ENCODE data around the gene DCTD.
"Not testable (repeated sequence)": the region's sequence is repeated elsewhere in the genome, so short reads cannot be mapped to it uniquely, and the experiment has no call there.

DCTD gene

DNA sequence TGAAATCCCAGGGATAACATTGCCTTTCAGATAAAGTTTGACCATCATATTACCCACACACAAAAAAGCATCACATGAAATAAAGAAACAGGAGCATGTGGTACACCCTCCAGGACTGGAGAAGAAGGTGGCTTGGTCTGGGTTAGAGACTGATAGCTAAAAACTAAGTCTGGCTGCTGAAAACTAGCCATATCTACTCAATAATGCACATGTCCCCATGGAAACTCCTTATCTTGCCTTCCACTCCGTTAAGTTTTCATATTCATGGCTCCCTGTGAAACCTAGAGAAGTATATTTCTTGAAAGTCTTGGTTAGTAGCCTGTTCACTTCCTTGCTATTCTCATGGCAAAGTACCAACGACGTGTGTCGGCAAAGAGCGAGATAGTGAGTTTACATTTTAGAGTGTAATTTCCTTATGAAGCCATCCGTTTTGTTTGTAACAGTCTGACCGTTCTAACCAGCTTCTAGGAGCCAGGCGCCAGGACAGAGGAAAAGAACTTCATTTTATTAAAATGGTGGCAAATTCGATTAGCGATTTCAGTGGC, 6.7 kb upstream of the DCTD start:
- no peak for DNase-seq
- in situ Hi-C loops (cut with MboI; ENCODE audit: low pct_unique_long_range_greater_than_20kb, low sequenced_read_pairs) = no loop called here

DNA sequence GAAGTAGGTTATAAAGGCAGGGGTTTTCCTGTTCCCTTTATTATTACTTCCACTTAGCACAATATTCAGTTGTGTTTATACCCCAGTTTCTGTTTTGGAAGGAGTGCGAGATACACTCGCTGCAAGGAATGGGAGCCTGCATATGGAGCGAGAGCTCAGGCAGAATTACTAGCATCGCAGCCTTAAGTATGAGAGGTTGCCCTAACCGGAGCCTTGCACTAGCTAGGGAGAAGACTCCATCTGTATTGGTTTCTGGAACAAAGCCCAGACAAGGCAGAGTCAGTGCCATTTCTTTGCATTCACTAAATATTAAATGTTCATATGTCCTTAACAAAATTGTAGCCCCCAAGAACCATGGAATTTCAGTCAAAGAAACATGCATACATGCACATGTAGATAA, 6.2 kb upstream of the DCTD start:
- DNase-seq = no peak
- in situ Hi-C loops (cut with MboI; ENCODE audit: low pct_unique_long_range_greater_than_20kb, low sequenced_read_pairs) = no loop called here

DNA sequence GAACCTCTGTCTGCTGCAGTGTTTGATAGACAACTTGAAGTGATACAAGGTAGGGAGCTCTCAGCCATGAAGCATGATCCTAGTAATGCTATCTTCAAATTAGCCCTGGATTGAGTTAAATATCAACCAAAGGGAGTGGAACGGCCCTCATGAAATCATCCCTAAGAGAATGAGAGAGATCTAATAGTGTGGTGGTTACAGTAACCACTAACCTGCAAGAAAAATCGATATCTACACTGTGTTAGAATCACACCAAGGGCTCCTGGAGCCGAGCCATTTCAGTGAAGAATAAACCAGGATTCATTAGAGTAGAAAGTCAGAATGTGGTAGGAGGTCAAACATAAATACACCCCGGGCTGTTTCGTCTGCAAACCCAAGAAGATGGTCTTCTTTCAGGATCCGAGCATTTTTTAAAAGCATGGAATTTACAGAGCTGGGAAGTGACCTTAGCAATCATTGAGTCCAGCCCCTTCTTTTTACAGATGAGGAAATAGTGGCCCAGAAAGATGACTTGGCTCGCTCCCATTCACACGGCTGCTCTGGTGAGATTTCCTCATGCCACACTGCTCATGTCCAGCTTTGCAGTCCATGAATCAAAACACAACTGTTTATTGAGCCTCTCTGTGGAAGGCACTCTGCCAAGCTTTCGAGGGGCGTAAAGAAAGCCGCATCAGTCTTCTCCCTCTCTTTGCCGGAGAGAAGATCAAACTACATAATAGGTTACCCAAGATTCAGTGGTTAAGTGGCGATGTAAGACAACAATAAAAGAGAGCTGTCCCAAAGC, 5.5 kb upstream of the DCTD start:
- in situ Hi-C loops (cut with MboI; ENCODE audit: low pct_unique_long_range_greater_than_20kb, low sequenced_read_pairs) = no loop called here
- DNase-seq = no peak

DNA sequence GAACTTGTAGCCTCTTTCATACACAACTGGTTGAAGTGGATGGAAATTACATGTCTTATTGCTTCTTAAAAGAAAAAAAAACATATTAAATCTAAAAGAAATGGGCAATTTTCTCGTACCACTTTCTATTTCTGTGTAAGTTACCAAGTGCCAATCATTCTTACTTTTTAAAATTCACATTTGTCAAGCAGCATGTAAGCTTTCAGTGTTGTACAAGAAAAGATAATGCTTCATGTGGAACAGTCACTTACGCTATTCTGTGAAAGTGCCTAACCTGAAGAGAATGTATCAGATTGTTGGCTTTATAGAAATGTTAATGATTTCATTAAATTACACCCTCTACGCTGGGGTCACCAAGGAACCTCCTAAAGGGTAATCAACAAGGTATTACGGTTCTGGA, 4.4 kb upstream of the DCTD start:
- in situ Hi-C loops (cut with MboI; ENCODE audit: low pct_unique_long_range_greater_than_20kb, low sequenced_read_pairs) = no loop called here

DNA sequence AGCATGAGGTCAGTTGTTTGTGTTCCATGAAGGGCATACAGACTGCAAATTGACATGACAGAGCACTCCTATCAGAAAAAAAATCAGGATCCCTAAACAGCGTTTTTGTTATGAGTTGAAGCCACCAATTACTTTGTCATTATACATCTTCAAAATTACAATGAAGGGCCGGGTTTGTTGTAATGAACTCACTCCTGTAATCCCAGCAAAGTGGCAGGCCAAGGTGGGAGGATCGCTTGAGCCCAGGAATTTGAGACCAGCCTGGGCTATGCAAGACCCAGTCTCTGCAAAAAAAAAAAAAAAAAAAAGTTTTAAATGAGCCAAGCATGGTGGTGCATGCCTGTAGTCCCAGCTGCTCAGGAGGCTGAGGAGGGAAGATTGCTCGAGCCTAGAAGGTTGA, 3.5 kb upstream of the DCTD start:
- DNase-seq = no peak
- in situ Hi-C loops (cut with MboI; ENCODE audit: low pct_unique_long_range_greater_than_20kb, low sequenced_read_pairs) = no loop called here

More for the DNA sequence above, 4.4 kb upstream of the DCTD start:
- DNase-seq = no peak

DNA sequence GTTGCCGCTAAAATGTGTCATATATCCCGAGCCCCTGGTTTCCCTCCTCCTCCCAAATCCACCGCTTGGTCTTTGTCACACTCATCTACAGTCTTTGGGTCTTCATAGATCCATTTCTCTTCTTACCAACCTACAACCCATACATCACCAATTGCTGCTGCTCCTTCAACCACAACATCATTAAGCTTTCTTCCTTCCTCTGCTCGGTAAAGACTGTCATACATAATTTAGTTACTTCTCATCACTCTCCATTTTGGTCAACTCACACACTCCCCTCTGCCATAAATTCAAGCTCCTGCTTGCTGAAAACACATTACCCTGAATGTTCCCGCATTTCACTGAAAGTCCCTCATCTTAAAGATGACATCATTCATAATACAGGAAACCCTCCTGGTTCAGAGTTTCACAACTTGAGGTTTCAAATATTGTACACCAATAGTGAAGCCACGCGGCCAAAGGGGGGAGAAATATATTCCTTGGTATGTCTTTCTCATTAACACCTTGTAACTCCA, 1.7 kb upstream of the DCTD start:
- in situ Hi-C loops (cut with MboI; ENCODE audit: low pct_unique_long_range_greater_than_20kb, low sequenced_read_pairs) = no loop called here
- peak; percentile 73 for DNase-seq

DNA sequence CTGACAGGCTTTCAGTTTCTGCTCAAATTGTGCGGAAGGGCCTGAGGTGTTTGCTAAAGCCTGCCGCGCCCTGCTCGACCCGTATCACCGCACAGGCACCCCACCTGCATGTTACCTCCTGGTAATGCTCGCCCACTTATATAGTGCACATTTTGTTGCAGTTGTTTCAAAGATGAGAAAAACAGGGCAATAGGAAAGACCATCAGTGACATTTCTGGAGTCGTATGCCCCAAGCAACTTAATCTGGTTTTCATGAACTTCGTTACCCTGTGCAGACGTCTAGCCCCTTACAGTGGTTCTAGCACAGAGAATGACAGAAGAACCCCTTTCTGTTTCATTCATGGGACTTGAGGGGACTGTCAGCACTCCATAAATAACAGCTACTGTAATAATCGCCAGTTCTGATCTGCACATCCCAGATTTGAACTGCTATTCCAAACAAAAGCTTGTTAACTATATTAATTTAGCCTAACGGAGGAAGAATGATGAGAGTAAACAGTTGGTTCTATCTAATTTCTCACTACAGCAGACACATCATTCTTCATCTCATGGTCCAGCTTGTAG, 940 bp upstream of the DCTD start:
- in situ Hi-C loops (cut with MboI; ENCODE audit: low pct_unique_long_range_greater_than_20kb, low sequenced_read_pairs) = no loop called here
- no peak for DNase-seq

DNA sequence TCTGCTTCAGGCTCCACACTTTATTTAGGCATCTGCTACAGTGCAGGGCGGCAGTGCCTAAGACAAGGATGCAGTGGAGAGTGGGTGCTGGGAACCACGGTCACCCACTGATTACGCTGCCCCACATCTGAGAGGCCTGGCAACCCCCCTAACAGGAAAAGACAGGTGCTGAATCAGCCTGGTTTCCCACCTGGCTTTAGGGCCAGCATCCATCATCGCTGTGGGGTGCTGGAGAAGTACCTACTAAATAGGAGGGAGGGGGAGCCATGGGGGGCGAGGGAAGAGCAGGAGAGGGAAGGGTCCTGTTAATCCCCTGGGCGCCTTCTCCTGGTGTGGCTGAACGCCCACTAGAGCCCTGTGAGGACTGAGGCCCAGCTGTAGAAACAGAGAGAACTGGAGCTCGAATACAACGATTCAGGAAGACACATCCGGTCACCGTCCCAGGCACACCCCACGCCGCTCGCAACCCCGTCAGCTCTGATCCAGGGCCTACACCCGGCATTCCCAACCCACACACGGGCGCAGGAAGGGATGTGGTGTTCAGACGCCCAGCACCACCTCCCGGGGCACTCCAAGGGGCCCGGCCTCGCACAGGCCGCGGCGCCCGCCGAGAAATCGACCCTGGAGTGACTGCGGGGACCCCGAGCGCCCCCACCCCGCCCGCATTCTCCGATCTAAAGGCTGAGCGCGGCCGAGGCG, 554 bp downstream of the DCTD start:
- peak; percentile 54 for DNase-seq
- in situ Hi-C loops (cut with MboI; ENCODE audit: low pct_unique_long_range_greater_than_20kb, low sequenced_read_pairs) = no loop called here

DNA sequence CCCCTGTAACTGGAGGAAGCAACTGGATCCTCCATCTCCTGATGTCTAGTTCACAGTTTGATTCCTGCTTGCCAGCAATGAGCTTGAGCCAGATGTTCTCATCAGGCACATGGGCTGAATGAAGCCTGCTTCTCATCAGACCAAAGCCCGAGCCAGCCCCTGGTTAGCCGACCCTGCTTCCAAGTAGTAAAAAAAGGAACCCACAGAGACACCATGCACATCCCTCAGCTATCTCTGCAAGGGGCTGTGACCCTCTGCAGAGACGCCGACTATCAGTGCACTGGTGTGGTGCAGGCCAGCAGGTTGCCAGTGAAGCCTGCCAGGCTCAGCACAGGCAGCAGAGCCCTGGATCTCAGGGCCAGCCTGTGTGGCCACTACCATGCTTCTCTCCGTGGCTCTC, 2.8 kb downstream of the DCTD start:
- in situ Hi-C loops (cut with MboI; ENCODE audit: low pct_unique_long_range_greater_than_20kb, low sequenced_read_pairs) = no loop called here
- no peak for DNase-seq

DNA sequence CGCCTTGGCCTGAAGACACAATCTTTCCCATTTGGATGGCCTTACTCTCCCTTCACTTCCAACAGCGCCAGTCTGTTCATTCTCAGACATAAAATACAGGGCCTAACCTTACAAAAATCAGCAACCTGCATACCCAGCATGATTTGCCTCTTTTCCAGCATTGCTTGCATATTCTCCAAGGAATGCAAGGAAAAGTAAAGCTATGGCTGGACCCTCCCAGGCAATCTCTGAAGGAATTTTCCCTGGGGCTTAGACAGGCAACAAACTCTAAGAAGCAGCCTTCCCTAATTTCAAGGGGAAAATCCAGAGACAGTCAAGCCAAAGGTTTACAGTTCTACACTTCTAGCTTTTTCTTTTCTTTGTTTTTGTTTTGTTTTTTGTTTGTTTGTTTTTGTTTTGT, 3.6 kb downstream of the DCTD start:
- in situ Hi-C loops (cut with MboI; ENCODE audit: low pct_unique_long_range_greater_than_20kb, low sequenced_read_pairs) = no loop called here
- DNase-seq = no peak

DNA sequence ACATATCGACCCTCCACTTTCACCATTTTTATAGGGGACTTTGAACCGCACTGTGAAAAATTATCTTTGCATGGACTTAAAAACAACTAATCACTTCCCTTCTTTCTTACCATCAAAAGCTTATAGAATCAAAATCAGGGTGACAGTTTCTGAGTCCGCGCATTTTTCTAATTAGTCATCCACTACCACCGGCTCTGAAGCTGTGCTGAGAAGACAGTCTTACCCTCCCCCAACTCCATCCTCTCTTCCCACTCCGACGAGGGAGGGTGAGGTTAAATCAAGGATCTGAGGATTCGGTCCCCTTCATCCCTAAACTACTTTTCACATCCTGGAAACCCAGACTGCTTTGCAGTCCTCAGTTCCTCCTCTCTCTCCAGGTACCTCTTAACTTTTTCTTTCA, 4.2 kb downstream of the DCTD start:
- DNase-seq = no peak
- in situ Hi-C loops (cut with MboI; ENCODE audit: low pct_unique_long_range_greater_than_20kb, low sequenced_read_pairs) = no loop called here

DNA sequence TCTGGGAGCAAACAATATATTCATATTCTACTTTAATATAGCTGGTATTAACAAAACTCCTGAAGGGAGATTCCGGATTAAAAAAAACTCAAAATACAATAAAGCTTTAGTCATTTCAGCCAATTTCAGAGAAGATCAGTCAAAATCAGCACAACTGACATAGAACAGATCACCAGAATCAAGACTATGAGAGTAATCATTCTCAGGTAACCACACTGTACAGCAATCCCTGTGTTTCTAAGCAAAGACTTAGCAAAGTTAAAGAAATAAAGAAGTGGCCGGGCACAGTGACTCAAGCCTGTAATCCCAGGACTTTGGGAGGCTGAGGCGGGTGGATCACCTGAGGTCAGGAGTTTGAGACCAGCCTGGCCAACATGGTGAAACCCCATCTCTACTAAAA, 9.1 kb downstream of the DCTD start:
- in situ Hi-C loops (cut with MboI; ENCODE audit: low pct_unique_long_range_greater_than_20kb, low sequenced_read_pairs) = no loop called here
- DNase-seq = no peak

DNA sequence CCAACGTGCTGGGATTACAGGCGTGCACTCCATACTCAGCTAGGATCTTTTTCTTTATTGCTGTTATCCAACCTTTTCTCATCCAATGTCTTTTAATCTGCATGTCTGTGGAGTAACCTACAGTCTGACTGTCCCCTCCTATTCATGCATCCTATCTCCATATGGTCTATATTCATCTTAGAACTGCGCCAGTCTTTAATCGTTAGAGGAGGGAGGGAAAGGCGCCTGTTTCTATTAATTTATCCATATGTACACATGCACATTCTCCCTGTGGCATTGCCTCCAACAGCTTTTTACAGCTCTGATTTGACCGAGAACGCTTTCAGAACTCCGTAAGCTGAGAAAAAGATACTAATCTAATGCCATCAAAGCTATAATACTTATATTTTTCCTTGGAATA, 9.8 kb downstream of the DCTD start:
- no peak for DNase-seq
- in situ Hi-C loops (cut with MboI; ENCODE audit: low pct_unique_long_range_greater_than_20kb, low sequenced_read_pairs) = no loop called here

DNA sequence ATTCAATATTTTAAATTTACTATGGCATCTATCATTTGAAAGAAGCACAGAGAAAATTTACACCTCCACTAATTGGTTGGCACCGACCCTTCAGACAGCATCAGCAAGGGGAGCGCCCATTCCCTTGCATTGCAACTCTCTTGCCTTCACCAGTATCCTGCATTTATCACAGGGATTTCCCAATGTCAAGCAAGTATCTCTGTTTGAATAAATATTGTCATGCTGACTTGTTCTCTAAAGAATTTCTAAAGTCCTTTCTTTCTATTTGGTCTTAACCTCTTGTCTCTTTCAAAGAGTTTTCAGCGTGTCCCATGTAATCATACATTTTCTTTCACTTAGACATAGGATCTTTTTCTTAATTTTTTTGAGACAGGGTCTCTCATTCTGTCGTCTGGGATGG, 10.4 kb downstream of the DCTD start:
- DNase-seq = no peak
- in situ Hi-C loops (cut with MboI; ENCODE audit: low pct_unique_long_range_greater_than_20kb, low sequenced_read_pairs) = no loop called here

DNA sequence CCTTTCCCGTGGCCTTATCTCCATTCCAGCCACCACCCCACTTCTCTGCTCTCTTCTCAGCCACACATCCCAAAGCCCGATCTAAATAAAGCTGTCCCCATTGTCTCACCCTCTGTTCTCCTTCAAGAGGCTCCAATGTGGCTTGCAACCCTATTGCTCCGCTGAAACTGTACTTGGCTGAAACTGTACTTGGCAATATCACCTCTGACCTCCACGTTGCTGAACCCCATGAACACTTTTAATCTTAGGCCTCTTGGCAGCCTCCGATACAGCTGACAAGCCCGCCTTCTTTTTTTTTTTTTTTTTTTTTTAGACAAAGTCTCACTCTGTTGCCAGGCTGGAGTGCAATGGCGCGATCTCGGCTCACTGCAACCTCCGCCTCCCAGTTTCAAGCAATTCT, 12.1 kb downstream of the DCTD start:
- in situ Hi-C loops (cut with MboI; ENCODE audit: low pct_unique_long_range_greater_than_20kb, low sequenced_read_pairs) = no loop called here
- no peak for DNase-seq

DNA sequence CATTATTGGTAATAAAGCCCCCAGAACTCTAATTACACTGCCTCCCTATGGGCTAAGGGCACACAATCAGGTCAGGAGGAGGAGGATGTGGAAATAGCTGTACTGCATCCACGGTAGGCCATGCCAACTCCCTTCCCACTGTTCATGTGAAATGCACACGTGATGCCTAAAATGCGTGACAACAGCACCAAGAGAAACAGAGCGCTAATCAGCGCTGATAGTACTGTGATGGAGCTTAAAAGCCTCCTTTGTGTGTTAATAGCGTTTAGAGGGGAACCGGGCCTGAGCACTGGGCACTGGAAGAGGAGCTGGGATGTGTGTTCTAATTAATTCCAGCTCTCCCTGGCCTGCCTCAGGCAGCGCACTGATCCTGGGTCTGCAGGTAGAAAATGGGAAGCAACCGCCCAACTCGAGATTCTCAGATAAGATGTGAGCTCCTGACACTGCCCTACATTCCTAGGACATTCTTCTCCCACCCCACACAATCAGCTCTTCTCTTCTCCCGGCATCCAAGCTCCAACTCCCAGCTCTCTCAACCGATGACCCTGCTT, 12.9 kb downstream of the DCTD start:
- in situ Hi-C loops (cut with MboI; ENCODE audit: low pct_unique_long_range_greater_than_20kb, low sequenced_read_pairs) = no loop called here
- DNase-seq = no peak

DNA sequence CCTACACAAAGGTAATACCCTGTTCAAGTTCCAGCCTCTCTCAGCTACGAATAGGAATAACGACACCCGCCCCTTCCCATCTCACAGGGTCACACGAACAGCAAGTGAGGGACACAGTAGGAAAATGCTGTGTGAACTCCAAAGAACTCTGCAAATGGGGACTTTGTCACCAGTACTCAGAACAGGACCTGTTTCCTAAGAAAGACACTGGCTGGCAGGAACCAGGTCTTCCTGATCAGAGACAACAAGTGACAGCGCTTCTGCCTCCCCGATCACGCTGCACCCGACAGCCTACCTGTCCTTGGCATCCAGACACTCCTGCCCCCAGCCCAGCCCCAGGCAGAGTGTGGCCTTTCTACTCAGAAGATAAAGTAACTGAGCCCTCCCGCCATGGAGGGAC, 14.2 kb downstream of the DCTD start:
- in situ Hi-C loops (cut with MboI; ENCODE audit: low pct_unique_long_range_greater_than_20kb, low sequenced_read_pairs) = no loop called here

DNA sequence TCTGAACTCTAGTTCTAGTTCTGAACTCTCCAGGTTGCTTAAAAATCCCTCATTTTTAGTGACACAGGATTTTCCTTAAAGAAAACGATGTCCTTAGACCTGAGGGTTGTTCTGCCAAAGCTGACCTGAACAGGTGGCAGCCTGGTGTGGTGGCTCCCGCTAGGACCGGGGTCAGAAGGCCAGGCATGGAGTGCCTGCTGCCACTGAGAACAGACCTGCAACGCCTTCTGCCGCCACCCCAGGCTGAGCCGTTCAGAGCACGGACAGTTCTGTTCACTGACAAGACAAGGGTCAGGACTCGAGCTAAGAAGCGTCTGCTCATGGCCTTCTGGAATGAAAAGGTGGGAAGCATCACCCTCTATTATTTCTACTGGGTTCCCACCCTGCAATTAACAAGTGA, 15.8 kb downstream of the DCTD start:
- in situ Hi-C loops (cut with MboI; ENCODE audit: low pct_unique_long_range_greater_than_20kb, low sequenced_read_pairs) = no loop called here
- DNase-seq = no peak

More for the DNA sequence above, 14.2 kb downstream of the DCTD start:
- no peak for DNase-seq

DNA sequence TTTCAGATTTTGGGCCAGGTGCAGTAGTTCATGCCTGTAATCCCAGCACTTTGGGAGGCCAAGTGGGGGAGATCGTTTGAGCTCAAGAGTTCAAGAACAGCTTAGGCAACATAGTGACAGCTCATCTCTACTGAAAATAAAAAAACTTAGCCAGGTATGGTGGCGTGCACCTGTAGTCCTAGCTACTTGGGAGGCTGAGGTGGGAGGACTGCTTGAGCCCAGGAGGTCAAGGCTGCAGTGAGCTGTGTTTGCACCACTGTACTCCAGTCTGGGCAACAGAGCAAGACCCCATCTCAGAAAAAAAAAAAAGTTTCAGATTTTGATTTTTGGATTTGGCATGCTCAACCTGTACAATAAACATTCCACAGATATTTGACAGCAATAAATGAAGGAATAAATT, 17.2 kb downstream of the DCTD start:
- in situ Hi-C loops (cut with MboI; ENCODE audit: low pct_unique_long_range_greater_than_20kb, low sequenced_read_pairs); DNase-seq: not testable (repeated sequence)

DNA sequence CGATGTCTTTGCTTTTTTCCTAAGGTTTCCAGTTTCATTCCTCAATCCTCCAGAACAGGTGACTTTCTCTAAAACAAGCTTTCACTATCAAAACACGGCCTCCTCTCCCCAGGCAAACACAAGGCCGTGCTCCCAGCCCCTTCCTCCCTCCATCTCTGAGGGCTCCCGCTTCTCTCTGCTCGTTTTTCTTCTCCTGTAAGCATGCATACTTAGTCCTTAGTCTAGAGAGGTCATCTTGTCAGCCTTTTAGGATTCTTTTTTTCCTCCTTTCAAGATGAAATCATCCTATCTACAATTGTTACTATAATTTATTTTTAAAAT, 18.7 kb downstream of the DCTD start:
- DNase-seq = no peak
- in situ Hi-C loops (cut with MboI; ENCODE audit: low pct_unique_long_range_greater_than_20kb, low sequenced_read_pairs) = no loop called here
